C1 segment of cervical spinal cord (tissue), 14 donors: ENCODE results near the gene ASIP.
A peak's percentile ranks its signal among the peaks of the same experiment; 100 is the strongest.
"Not testable (repeated sequence)": the region's sequence is repeated elsewhere in the genome, so short reads cannot be mapped to it uniquely, and the experiment has no call there.

Experiments used
- DNase-seq, 14 donors: peaks; one replicate each; lab custom pipeline; 2025; lab: John Stamatoyannopoulos, UW

The ASIP gene

GRCh38 chr20:34285450-34285849 lies 44.2 kb downstream of the ASIP start:
- no peak for DNase-seq

GRCh38 chr20:34287500-34287899 lies 46.3 kb downstream of the ASIP start:
- DNase-seq: not testable (repeated sequence)

- no peak for DNase-seq
These were observed 49.2 kb downstream of the ASIP start for GRCh38 chr20:34290471-34290870.

- DNase-seq: no peak
These were observed 51.3 kb downstream of the ASIP start for GRCh38 chr20:34292496-34292895.

GRCh38 chr20:34293119-34293518 lies 51.9 kb downstream of the ASIP start:
- no peak for DNase-seq

- no peak for DNase-seq
These were observed 52.4 kb downstream of the ASIP start for GRCh38 chr20:34293589-34293988.

GRCh38 chr20:34294563-34294962 lies 53.3 kb downstream of the ASIP start:
- no peak for DNase-seq

GRCh38 chr20:34295284-34295683 lies 54.1 kb downstream of the ASIP start:
- DNase-seq: no peak

GRCh38 chr20:34296468-34296867 lies 55.2 kb downstream of the ASIP start:
- no peak for DNase-seq

GRCh38 chr20:34298294-34298784 lies 57.1 kb downstream of the ASIP start:
- DNase-seq: not testable (repeated sequence)

- no peak for DNase-seq
These were observed 58.5 kb downstream of the ASIP start for GRCh38 chr20:34299556-34300255.

GRCh38 chr20:34300256-34300806 lies 59.1 kb downstream of the ASIP start:
- no peak for DNase-seq

- no peak for DNase-seq
These were observed 59.8 kb downstream of the ASIP start for GRCh38 chr20:34300809-34301586.

- no peak for DNase-seq
These were observed 60.5 kb downstream of the ASIP start for GRCh38 chr20:34301587-34302311.

GRCh38 chr20:34302312-34302722 lies 61.1 kb downstream of the ASIP start:
- peak in 1 of 14 donors; percentile 50 for DNase-seq

GRCh38 chr20:34302723-34303533 lies 61.7 kb downstream of the ASIP start, which contains the start of gene AHCY:
TSS of gene AHCY (minus strand) at chr20:34303355. CDS start at chr20:34303270, 85 bp downstream.
- DNase-seq: peak; percentile 90 to 100 (median 97)

GRCh38 chr20:34305333-34306230 lies 64.4 kb downstream of the ASIP start:
- no peak for DNase-seq

GRCh38 chr20:34309691-34310090 lies 68.5 kb downstream of the ASIP start:
- no peak for DNase-seq

GRCh38 chr20:34310481-34311117 lies 69.4 kb downstream of the ASIP start:
- DNase-seq: no peak
